GM21737 (cell line): ENCODE measurements around the gene KIF26A.
"Not testable (repeated sequence)": the region's sequence is repeated elsewhere in the genome, so short reads cannot be mapped to it uniquely, and the experiment has no call there.

Source experiments
- ATAC-seq: cut with Tn5 transposase; IDR thresholded peaks from one replicate; pipeline ENCODE4 v1.9.1; 2021; ENCODE audit warnings: mild to moderate bottlenecking, moderate library complexity; ENCODE audit not compliant: unreplicated experiment

Gene KIF26A

GRCh38 chr14:104205781-104206180 lies 67.4 kb downstream of the KIF26A start:
- no peak for ATAC-seq

- no peak for ATAC-seq
Observed at GRCh38 chr14:104206281-104206904, 68.0 kb downstream of the KIF26A start.

DNA sequence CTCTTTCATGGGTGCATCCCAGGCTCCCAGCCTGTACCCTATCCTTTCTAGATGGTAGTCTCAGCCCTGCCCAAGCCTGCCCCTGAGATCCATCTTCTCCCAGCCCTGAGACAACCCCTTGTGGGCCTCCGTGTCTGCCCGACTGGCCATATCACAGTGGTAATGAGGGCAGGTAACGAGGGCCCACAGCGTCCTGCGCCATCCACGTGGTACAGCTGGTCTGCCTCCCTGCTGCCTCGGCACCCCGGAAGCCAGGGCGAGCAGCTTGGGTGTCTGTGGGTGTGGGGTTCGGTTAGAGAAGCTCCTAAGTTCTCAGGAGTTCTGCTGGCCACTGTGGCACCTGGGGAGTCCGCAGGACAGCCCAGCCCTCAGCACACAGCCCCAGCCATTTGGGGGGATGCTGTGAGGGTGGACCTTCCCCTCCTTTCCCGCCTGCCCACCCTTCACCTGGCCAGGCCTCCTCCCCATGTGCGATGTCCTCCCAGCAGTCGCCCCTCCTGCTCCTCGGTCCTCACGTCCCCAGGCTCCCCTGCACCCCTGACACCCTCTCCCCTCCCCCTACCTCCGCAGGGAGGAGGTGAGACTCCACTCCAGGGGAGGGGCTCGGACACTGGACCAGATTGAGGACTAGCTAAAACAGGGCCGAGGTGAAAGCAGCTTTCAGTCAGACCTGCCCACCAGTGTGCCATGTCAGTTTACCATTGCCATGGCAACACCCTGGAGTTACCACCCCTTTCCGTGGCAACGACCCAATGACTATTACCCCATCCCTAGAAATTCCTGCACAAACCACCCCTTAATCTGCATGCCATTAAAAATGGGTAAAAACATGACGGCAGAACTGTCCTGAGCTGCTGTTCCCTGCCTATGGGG lies 69.0 kb downstream of the KIF26A start:
- no peak for ATAC-seq

DNA sequence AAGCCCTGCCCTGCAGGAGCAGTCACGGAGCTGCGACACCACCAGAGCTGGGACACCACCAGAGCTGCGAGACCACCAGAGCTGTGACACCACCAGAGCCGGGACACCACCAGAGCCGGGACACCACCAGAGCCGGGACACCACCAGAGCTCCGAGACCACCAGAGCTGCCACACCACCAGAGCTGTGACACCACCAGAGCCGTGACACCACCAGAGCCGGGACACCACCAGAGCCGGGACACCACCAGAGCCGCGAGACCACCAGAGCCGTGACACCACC lies 69.6 kb downstream of the KIF26A start:
- not testable (repeated sequence) for ATAC-seq

- ATAC-seq: not testable (repeated sequence)
Observed at GRCh38 chr14:104208331-104208730, 69.9 kb downstream of the KIF26A start.

DNA sequence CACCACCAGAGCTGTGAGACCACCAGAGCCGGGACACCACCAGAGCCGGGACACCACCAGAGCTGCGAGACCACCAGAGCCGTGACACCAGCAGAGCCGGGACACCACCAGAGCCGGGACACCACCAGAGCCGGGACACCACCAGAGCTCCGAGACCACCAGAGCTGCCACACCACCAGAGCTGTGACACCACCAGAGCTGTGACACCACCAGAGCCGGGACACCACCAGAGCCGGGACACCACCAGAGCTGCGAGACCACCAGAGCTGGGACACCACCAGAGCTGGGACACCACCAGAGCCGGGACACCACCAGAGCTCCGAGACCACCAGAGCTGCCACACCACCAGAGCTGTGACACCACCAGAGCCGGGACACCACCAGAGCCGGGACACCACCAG lies 70.7 kb downstream of the KIF26A start:
- not testable (repeated sequence) for ATAC-seq

DNA sequence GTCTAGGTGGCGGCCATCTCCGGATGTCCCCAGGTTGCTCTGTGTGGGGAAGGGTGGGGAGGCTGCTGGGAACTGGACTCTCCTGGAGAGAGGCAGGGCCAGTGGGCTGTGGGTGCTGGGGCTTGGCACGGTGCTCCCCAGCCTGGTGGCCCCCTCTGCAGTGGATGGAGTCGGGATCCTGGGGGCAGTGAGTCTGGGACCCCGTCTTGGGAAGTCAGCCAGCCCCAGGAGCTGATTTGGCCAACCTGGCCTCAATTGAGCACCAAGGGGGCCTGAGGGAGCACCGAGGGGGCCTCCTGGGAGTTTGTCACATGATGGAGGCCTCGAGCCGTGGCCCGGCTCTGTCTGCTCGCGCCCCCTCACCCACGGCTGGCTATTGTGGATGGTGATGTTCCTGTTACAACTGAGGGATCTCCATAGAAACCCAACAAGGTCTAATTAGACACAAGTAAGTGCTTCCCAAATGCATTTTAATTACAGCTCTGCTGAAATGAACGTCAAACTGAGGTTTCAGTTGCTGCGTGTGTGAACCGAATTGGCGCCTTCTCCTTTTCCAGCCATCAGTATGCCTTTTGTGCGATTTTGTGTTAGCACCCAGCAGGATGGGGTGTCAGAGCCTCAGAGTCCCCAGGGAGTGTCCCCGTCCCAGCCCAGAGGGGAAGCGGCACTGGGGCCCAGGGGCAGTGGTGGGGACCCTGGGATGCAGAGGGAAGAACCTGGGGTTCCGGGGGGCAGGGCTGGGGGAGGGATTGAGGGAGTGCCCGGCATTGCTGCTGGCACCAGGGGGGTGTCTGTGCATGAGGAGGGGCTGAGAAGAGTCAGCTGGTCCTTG lies 71.8 kb downstream of the KIF26A start:
- ATAC-seq: no peak

DNA sequence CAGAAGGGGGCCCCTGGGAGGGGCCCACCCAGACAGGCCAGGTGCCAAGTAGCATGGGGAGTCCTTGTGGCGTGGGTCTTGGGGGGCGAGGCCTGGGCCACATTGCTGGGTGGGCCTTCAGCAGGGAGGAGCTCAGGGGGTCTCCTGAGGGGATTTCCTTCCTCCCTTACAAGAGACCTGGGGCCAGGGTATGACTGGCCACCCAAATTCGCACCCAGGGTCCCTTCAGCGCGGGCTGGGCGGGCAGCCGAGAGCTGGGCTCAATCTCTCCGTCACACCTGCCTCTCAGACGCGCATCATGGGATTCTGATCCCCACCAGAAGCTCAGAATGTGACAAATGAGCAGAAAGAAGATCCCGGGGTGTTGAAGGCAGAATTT lies 72.4 kb downstream of the KIF26A start:
- no peak for ATAC-seq

DNA sequence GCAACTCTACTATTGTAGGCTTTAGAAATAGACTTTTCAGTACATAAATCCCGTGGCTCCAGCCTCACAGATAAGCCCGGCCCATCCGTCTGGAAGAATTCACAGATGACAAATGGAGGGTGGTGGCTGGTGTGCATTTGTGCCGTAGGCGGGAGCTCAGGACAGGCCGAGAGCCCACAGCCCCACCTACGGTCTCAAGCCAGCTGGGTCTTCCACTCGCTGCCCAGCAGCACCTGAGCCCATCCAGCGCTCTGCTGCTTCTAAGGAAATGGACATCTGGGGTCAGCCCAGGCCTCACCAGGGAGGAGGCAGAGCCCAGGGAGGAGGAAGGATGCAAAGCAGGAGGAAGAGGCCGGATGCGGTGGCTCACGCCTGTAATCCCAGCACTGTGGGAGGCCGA lies 72.8 kb downstream of the KIF26A start:
- ATAC-seq: no peak

DNA sequence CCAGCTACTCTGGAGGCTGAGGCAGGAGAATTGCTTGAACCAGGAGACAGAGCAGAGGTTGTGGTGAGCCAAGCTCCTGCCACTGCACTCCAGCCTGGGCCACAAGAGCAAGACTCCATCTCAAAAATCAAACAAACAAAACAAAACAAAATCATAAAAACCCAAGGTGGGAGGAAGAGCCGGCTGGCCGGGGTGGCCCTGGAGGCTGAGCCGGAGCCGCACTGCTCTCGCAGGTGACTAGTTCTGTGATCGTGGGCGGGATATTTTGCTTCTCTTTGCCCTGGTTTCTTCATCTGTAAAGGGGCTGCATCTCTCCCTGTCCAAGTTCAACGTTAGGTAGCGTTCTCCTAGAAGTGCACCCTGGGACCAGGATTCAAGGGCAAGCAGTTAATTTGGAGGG lies 73.4 kb downstream of the KIF26A start:
- no peak for ATAC-seq

GRCh38 chr14:104212206-104213095 lies 74.1 kb downstream of the KIF26A start:
- ATAC-seq: no peak

DNA sequence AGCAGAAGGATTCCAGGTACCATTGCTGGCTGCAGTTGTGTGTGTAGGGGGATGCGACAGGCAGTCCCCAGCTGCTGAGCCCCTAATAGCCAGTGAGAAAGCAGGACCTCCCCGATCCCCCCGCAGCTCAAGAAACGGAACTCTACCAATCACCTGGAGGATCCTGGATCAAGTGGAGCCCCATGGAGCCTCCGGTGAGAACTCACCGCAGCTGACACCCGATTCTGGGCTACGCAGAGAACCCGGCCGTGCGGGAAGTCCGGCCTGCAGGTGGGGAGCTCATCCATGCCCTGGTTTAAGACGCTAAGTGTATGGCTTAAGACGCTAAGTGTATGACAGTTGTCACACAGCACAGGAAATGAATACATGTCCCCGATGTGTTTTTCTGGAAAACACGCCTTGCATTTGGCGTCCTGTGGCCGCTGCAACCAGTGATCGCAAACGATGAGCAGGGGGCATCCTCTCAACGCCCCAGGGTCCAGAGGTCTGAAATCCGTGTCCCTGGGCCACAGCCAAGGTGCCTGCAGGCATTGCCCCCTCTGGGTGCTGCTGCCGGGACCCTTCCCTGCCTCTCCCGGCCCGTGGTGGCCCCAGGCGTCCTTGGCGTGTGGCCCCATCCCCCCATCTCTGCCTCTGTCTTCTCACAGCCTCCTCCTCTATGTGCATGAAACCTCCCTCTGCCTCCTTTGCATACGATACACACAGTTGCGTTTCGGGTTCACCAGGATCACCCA lies 75.1 kb downstream of the KIF26A start:
- ATAC-seq: no peak

- ATAC-seq: no peak
Observed at GRCh38 chr14:104214431-104215218, 76.2 kb downstream of the KIF26A start.

GRCh38 chr14:104215706-104216334 lies 77.4 kb downstream of the KIF26A start:
- ATAC-seq: no peak

GRCh38 chr14:104216457-104216856 lies 78.1 kb downstream of the KIF26A start:
- no peak for ATAC-seq

GRCh38 chr14:104217486-104218360 lies 79.3 kb downstream of the KIF26A start:
- ATAC-seq: no peak

DNA sequence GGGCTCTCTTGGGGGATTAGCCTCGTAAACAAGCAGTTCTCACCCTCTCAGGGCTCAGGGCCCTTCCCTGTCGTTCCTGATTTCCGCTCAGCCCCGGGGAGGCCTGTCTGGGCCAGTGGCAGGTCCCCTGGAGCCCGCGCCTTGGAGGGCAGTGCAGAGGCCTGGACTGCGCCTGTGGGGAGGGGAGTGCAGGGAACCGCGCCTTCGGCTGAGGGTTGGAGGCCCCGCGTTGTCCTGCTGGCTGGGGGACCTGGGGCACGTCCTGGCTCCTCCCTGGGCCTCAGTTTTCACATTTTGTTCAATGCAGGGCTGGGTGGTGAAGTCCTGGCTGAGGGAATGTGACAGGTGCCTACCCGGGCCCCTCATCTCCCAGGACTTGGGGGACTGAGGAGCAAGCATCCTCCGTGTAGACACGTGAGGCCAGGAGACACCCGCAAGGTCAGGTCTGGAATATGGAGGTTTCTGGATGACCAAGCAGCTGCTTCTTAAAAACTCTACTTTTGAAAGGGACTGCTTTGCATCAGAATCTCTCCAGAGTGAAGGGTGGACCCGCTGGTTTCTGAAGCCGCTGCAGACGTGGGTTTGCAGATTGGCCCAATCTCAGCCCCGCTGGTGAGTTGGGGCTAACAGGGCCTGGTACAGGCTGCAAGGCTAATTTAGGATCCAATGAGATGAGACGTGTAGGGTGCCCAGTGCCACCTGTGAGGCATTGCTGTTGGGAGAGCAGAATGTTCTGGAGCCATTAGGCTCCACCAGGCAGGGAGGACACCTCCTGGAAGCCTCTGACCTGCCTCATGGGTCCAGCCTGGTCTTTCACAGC lies 80.2 kb downstream of the KIF26A start:
- ATAC-seq: no peak
